OCI-LY7 (cell line): ENCODE results near the gene STMN3. TPM values are rescaled to one million over a fixed set of nuclear protein-coding genes. Genes with fewer than 3 reads are reported as not detected.

ENCODE experiments used
- Bru-seq: library from RNA; stranded (reverse); fragments of 400-500 nt; gene quantifications from one replicate; lab custom pipeline; 2021; lab: Mats Ljungman, UMichigan
- BruChase-seq, 2 experiments: library from RNA; stranded (reverse); fragments of 400-500 nt; gene quantifications; one replicate each; lab custom pipeline; 2021; lab: Mats Ljungman, UMichigan
- BruUV-seq: library from RNA; stranded (reverse); fragments of 400-500 nt; replicated peaks from 2 replicates; lab custom pipeline; 2021; lab: Mats Ljungman, UMichigan
- CTCF ChIA-PET: fragments of 300-600 bp; sonication (Branson Sonifier 250); formaldehyde crosslinking; loops from one replicate; lab custom pipeline; 2022; ENCODE audit warnings: antibody characterized with exemption; ENCODE audit not compliant: unreplicated experiment; lab: Charles Lee
- POLR2A ChIA-PET: fragments of 300-600 bp; sonication (Branson Sonifier 250); formaldehyde crosslinking; loops from one replicate; lab custom pipeline; 2022; ENCODE audit warnings: antibody characterized with exemption; lab: Charles Lee
- DNase-seq: peaks from one replicate; pipeline ENCODE4 v3.0.0-alpha.2; 2015; ENCODE audit warnings: low spot score
- H2AFZ ChIP-seq: fragments of 200-600 bp; sonication (generic), shearing (Covaris generic); 2 replicates; pipeline ENCODE4 v1.6.1; 2014; ENCODE audit warnings: mild to moderate bottlenecking, antibody characterized with exemption, low read length, moderate library complexity
- H3K27ac ChIP-seq: fragments of 200-600 bp; sonication (generic); 2 replicates; pipeline ENCODE4 v1.5.1; 2014; ENCODE audit warnings: mixed run types, low read depth, mild to moderate bottlenecking, moderate library complexity, low read length, inconsistent platforms; ENCODE audit not compliant: poor library complexity, severe bottlenecking
- H3K36me3 ChIP-seq: fragments of 200-600 bp; sonication (generic); 2 replicates; pipeline ENCODE4 v1.6.1; 2014; ENCODE audit warnings: mild to moderate bottlenecking, antibody characterized with exemption, low read length, moderate library complexity, mixed read lengths; ENCODE audit not compliant: insufficient read depth
- H3K4me1 ChIP-seq: fragments of 200-600 bp; sonication (generic); 2 replicates; pipeline ENCODE4 v1.5.1; 2014; ENCODE audit warnings: mild to moderate bottlenecking, low read length; ENCODE audit not compliant: insufficient read depth, poor library complexity, severe bottlenecking
- H3K4me2 ChIP-seq: fragments of 200-600 bp; sonication (generic); 2 replicates; pipeline ENCODE4 v1.6.1; 2014; ENCODE audit warnings: mild to moderate bottlenecking, low read length
- H3K4me3 ChIP-seq: fragments of 200-600 bp; sonication (generic); 2 replicates; pipeline ENCODE4 v1.5.1; 2014; ENCODE audit warnings: mild to moderate bottlenecking, low read depth, low read length; ENCODE audit not compliant: poor library complexity, severe bottlenecking
- H3K79me2 ChIP-seq: fragments of 200-600 bp; sonication (generic); 2 replicates; pipeline ENCODE4 v1.6.1; 2016; ENCODE audit warnings: low read depth, mild to moderate bottlenecking, low read length, moderate library complexity, mixed read lengths; ENCODE audit not compliant: insufficient read depth
- H3K9me2 ChIP-seq: fragments of 200-600 bp; sonication (generic); 2 replicates; pipeline ENCODE4 v1.6.1; 2016; ENCODE audit warnings: mild to moderate bottlenecking, low read length, mixed read lengths; ENCODE audit not compliant: insufficient read depth
- H3K9me3 ChIP-seq: fragments of 200-600 bp; sonication (generic); 2 replicates; pipeline ENCODE4 v1.6.1; 2014; ENCODE audit warnings: mild to moderate bottlenecking, mixed run types, low read length, mixed read lengths
- H4K20me1 ChIP-seq: fragments of 200-600 bp; sonication (generic); 2 replicates; pipeline ENCODE4 v1.6.1; 2014; ENCODE audit warnings: mild to moderate bottlenecking, antibody characterized with exemption, low read length, moderate library complexity, mixed read lengths; ENCODE audit not compliant: insufficient read depth
- EZH2phosphoT487 ChIP-seq: fragments of 200-600 bp; sonication (generic); IDR thresholded peaks from 2 replicates; pipeline ENCODE4 v1.6.1; 2018; ENCODE audit warnings: low read depth, borderline replicate concordance, mild to moderate bottlenecking, mixed run types, antibody characterized with exemption, low read length, moderate library complexity, mixed read lengths
- intact Hi-C: fragments of 100-400 bp; cut with micrococcal nuclease; formaldehyde crosslinking; loops from one replicate; pipeline ENCODE4 v1.10.0; 2022; ENCODE audit not compliant: unreplicated experiment
- long read RNA-seq: library from polyadenylated mRNA; stranded (forward); transcript quantifications from one replicate; pipeline ENCODE4 v2.0.0, GENCODE V29; 2022
- total RNA-seq, 2 experiments: library from RNA; depleted of rRNA in 1 of 2; stranded (reverse); fragments of >200 nt in 1 of 2; shearing (Covaris generic) in 1 of 2; gene quantifications; 2 replicates each; pipeline ENCODE4 v1.2.3, GENCODE V29; 2014 to 2022
- TF ChIP-seq, protein P1 (sequence below): fragments of 200-600 bp; sonication (generic); conservative IDR thresholded peaks from 2 replicates; pipeline ENCODE4 v1.5.1; 2014; ENCODE audit warnings: mild to moderate bottlenecking, antibody characterized with exemption, low read length, moderate library complexity, mixed read lengths

STMN3 gene
- total RNA-seq (2014; rRNA removed; shearing (Covaris generic)) (4.0 and 6.7 TPM in 2 replicates), total RNA-seq (2022) (6.7 and 7.5 TPM in 2 replicates), Bru-seq, nascent RNA (percentile 26 among the genes with signal in this experiment), BruChase-seq, experiment 1, labeled RNA remaining after a 6-hour chase (percentile 28 among the genes with signal in this experiment), BruChase-seq, experiment 2, labeled RNA remaining after a 2-hour chase (percentile 21 among the genes with signal in this experiment)
- long read RNA-seq, partial matches to known transcripts, result 0 of 22 reads
- long read RNA-seq, other reads (novel, unspliced or antisense), result 22 of 22 reads

DNA sequence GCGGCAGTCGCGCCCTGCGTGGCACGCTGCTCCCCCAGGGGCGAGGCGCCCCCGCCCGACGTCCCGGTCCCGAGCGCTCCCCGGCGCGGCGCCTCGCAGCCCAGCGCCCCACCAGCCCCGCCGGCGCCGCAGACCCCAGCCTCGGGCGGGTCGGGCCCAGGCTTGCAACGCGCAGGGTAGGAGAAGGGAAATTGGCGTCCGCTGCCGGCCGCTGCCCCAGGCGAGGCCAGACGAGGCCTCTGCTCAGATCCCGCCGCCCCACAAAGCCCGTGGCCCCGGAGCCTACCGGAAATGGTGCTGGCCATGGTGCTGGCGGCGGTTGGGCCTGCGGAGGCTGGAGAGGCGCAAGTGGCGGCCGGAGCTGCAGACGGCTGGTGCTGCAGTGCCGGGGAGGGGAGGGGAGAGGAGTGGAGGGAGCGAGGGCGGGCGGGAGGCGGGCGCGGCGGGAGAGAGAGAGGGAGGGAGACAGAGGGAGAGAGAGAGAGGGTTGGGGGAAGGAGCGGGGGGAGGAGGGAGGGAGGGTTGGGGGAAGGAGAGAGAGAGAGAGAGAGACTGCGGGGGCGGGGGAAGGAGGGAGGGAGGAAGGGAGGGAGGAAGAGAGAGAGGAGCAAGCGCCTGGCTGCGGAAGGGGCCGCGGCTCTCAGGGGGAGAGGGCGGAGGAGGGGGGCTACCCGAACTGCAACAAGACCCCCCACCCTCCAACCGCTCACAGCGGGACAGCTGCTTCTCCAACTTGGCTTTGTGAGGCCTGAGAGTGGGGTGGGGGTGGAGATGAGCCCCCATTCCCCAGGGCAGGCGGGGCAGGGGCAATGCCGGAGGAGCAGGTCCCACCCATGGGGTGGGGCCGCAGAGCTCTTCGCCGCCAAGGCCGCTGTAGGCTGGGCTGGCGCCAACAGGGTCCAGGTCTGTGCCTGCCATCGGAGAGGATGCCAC is at the start of gene STMN3:
Gene STMN3 (minus strand): TSS at position 384 of the 933 bp plus-strand sequence. CDS start 79 bp downstream, at position 305.
- Histone ChIP-seq H3K9me2 (no peaks in the 10 kb centered on the region), H3K36me3 (no peaks in the 10 kb centered on the region), H3K27ac (no peak within 1 kb of the TSS), H4K20me1 (no peaks in the 10 kb centered on the region), H3K4me2 (peak within 1 kb of the TSS; percentile 48; the same call in 1 of the 2 replicates), H3K4me1 (peaks cover 14% of the 10 kb centered on the region), H2AFZ (no peak within 1 kb of the TSS), H3K4me3 (no peak within 1 kb of the TSS), H3K79me2 (no peaks in the 10 kb centered on the region), H3K9me3 (no peaks in the 10 kb centered on the region)
- CTCF ChIA-PET, result no interaction called here
- POLR2A ChIA-PET, result interaction anchor here (0.6 kb wide), 1 partner anchor 11 kb away, joined by 3 read pairs; no protein-coding TSS in a partner anchor
- DNase-seq, result peak; percentile 42
- intact Hi-C loops, result no loop called here
- BruUV-seq, result no TSS peak
- TF ChIP-seq, protein P1, sequence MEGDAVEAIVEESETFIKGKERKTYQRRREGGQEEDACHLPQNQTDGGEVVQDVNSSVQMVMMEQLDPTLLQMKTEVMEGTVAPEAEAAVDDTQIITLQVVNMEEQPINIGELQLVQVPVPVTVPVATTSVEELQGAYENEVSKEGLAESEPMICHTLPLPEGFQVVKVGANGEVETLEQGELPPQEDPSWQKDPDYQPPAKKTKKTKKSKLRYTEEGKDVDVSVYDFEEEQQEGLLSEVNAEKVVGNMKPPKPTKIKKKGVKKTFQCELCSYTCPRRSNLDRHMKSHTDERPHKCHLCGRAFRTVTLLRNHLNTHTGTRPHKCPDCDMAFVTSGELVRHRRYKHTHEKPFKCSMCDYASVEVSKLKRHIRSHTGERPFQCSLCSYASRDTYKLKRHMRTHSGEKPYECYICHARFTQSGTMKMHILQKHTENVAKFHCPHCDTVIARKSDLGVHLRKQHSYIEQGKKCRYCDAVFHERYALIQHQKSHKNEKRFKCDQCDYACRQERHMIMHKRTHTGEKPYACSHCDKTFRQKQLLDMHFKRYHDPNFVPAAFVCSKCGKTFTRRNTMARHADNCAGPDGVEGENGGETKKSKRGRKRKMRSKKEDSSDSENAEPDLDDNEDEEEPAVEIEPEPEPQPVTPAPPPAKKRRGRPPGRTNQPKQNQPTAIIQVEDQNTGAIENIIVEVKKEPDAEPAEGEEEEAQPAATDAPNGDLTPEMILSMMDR, result no peak
- TF ChIP-seq EZH2phosphoT487, result no peak

DNA sequence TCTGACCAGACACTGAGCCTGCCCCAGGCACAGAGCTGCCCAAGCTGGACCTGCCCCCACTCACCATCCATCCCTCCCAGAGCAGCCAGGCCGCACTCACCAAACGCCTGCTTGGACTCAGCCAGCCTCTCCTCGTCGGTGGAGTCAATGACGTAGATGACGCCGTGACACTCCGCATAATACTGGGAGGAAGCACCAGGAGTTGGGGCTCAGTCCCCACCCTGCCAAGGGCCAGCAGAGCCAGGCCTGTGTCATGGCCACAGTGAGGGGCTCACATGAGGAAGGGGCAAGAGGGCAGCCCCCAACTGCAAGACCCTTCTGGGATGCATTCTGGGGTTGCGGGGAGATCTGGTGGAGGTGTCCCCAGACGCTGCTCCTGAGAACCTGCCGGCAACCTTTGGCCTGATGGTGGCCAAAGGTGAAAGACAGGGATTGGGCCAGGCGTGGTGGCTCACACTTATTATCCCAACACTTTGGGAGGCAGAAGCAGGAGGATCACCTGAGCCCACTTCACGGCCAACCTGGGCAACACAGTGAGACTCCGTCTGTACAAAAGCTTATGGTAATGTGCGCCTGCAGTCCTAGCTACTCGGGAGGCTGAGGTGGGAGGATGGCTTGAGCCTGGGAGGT is 48.9 kb upstream of the STMN3 start:
- BruUV-seq, result no TSS peak
- no peak overlapping the region for H2AFZ ChIP-seq
- no peak overlapping the region for H3K27ac ChIP-seq
- no peaks in the 10 kb centered on the region for H3K9me3 ChIP-seq
- peaks cover 45% of the 10 kb centered on the region for H3K36me3 ChIP-seq
- DNase-seq, result no peak
- intact Hi-C loops, result no loop called here
- POLR2A ChIA-PET, result interaction anchor here (0.8 kb wide), 1 partner anchor 54 kb away, joined by 3 read pairs; no protein-coding TSS in a partner anchor
- no peak for TF ChIP-seq EZH2phosphoT487
- TF ChIP-seq, protein P1, result no peak
- H3K4me1 ChIP-seq, result peaks cover 18% of the 10 kb centered on the region
- CTCF ChIA-PET, result no interaction called here
- peaks cover 8% of the 10 kb centered on the region; the same call in 1 of the 2 replicates for H4K20me1 ChIP-seq
- H3K4me3 ChIP-seq, result no peak overlapping the region
- no peaks in the 10 kb centered on the region for H3K9me2 ChIP-seq
- H3K79me2 ChIP-seq, result peaks cover 19% of the 10 kb centered on the region
- H3K4me2 ChIP-seq, result no peak overlapping the region
